ENCODE measurements around the gene ATRN.

The ATRN gene

DNA sequence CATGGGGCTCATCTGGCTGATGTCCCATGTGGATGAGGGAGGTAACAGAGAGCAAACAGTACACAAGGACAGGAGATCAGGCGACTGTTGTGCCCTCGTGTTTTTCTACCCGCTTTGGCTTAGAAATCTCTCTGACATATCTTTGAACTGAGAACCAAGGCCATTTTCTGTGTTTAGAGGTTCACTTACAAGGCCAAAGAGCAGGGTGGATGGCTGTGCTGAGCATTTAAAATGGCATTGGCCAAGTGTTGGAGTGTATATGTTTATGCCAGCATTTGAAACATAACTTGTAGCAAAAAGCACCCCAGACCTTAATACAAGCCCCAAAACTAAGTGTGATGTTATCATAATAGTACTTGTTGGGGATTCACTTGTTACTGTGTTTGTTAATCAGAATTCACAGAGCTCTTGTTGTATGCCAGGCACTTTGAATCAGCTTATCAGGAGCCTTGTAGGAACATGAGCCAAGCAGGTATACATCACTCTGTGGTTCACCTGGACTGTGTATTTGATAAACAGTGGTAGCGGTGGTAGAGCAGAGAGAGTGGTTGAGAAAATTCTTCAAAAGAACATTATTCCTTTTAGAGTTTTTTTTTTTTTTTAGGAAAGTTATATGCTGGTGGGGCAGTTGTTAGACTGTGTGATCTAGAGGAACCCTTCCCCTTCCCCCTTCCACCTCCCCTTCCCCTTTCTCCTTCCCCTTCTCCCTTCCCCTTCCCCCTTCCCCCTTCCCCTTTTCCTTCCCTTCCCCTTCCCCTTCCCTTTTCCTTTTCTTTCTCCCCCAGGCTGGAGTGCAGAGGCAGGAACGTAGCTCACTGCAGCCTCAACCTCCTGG lies 71.3 kb downstream of the ATRN start:
- no peak overlapping the region for H3K27ac ChIP-seq (ENCODE audit: low read depth in 2 of 2, low read length in 2 of 2)
- peaks cover under 1 to 5% of the 10 kb centered on the region in 2 donors for H3K36me3 ChIP-seq (ENCODE audit: control insufficient read depth in 2 of 2, insufficient read depth in 2 of 2, low read length in 2 of 2)
- no peaks in the 10 kb centered on the region for H3K9me3 ChIP-seq (ENCODE audit: control insufficient read depth in 2 of 2, low read length in 2 of 2)
- no peak overlapping the region for H3K4me3 ChIP-seq (ENCODE audit: low read length in 2 of 2)
- no peak overlapping the region for H3K9ac ChIP-seq (ENCODE audit: low read depth in 1 of 2, low read length in 2 of 2)
- H3K4me1 ChIP-seq (ENCODE audit: control insufficient read depth in 2 of 2, insufficient read depth in 2 of 2, low read length in 2 of 2), result no peaks in the 10 kb centered on the region
- H3K27me3 ChIP-seq (ENCODE audit: control insufficient read depth in 2 of 2, insufficient read depth in 2 of 2, low read length in 2 of 2), result no peaks in the 10 kb centered on the region

DNA sequence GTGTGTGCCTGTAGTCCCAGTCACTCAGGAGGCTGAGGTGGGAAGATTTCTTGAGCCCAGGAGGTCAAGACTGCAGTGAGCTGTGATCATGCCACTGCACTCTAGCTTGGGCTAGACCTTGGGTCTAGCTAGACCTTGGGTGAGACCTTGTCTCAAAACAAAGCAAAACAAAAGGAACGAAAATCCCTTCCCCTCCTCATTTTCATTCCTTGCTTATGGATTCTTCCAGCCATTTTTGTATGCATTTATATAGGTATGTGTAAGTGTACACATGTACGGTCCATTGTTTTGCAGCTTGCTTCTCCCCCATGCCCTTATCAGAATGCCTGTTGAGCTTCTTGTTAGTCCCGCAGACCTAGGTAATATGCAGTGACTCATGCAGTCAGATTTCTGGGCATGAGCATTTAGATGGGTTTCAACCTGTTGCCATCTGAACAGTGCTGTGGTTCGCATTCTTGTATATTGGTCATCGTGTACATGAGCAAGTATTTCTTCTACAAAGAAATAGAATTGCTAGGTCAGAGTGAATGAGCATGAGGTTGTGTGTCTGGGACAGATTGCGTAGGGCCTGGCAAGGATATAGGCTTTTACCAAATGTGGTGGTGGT lies 73.2 kb downstream of the ATRN start:
- Histone ChIP-seq H3K9ac (ENCODE audit: low read depth in 1 of 2, low read length in 2 of 2) (no peak overlapping the region), H3K4me1 (ENCODE audit: control insufficient read depth in 2 of 2, insufficient read depth in 2 of 2, low read length in 2 of 2) (no peaks in the 10 kb centered on the region), H3K27me3 (ENCODE audit: control insufficient read depth in 2 of 2, insufficient read depth in 2 of 2, low read length in 2 of 2) (no peaks in the 10 kb centered on the region), H3K9me3 (ENCODE audit: control insufficient read depth in 2 of 2, low read length in 2 of 2) (no peaks in the 10 kb centered on the region), H3K36me3 (ENCODE audit: control insufficient read depth in 2 of 2, insufficient read depth in 2 of 2, low read length in 2 of 2) (peaks cover 5 to 7% of the 10 kb centered on the region in 2 donors), H3K4me3 (ENCODE audit: low read length in 2 of 2) (no peak overlapping the region), H3K27ac (ENCODE audit: low read depth in 2 of 2, low read length in 2 of 2) (no peak overlapping the region)

DNA sequence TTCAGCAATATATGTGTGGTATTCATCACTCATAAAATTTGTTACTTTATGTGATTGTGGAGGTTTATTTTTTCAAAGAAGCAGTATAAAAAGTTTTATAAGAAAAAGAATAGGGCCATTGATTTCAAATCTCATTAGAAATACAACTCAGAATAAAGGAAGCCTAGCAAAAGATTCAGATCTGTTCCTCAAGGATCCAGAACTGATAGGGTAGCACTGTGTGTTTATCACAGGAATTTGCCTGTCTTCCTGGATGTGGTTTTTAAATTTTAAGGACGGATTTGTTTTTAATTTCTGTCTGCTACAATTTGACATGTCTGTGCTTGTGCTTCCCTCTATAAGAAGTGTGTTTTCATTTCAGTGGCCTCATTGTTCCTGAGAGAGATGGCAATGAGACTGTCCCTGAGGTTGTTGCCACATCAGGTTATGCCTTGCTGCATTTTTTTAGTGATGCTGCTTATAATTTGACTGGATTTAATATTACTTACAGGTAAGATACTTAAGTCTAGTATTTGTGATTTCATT lies 74.6 kb downstream of the ATRN start:
- H3K9me3 ChIP-seq (ENCODE audit: control insufficient read depth in 2 of 2, low read length in 2 of 2), result no peaks in the 10 kb centered on the region
- no peak overlapping the region for H3K4me3 ChIP-seq (ENCODE audit: low read length in 2 of 2)
- no peaks in the 10 kb centered on the region for H3K27me3 ChIP-seq (ENCODE audit: control insufficient read depth in 2 of 2, insufficient read depth in 2 of 2, low read length in 2 of 2)
- no peak overlapping the region for H3K27ac ChIP-seq (ENCODE audit: low read depth in 2 of 2, low read length in 2 of 2)
- peaks cover 5 to 11% of the 10 kb centered on the region in 2 donors for H3K36me3 ChIP-seq (ENCODE audit: control insufficient read depth in 2 of 2, insufficient read depth in 2 of 2, low read length in 2 of 2)
- no peaks in the 10 kb centered on the region for H3K4me1 ChIP-seq (ENCODE audit: control insufficient read depth in 2 of 2, insufficient read depth in 2 of 2, low read length in 2 of 2)
- H3K9ac ChIP-seq (ENCODE audit: low read depth in 1 of 2, low read length in 2 of 2), result no peak overlapping the region

DNA sequence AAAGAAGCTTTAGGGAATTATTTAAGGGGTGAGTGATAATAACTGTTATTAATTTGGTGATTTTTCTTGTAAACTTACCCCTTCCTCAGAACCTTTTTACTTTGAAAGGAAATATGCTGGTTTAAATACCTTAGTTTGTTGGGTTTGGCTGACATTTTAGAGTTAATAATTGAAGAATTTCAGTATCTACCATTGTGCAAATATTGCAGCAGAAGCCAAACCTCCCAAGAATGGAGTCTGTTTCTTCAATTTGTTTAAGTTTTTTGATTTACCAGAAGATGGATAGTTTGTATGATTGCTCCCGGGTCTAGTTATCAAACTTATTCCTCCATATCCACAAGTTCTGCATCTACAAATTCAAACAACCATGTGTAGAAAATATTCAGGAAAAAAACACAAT lies 77.1 kb downstream of the ATRN start:
- no peaks in the 10 kb centered on the region for H3K4me1 ChIP-seq (ENCODE audit: control insufficient read depth in 2 of 2, insufficient read depth in 2 of 2, low read length in 2 of 2)
- peaks cover 5 to 18% of the 10 kb centered on the region in 2 donors for H3K36me3 ChIP-seq (ENCODE audit: control insufficient read depth in 2 of 2, insufficient read depth in 2 of 2, low read length in 2 of 2)
- H3K4me3 ChIP-seq (ENCODE audit: low read length in 2 of 2), result no peak overlapping the region
- H3K9me3 ChIP-seq (ENCODE audit: control insufficient read depth in 2 of 2, low read length in 2 of 2), result no peaks in the 10 kb centered on the region
- no peak overlapping the region for H3K27ac ChIP-seq (ENCODE audit: low read depth in 2 of 2, low read length in 2 of 2)
- H3K9ac ChIP-seq (ENCODE audit: low read depth in 1 of 2, low read length in 2 of 2), result no peak overlapping the region
- H3K27me3 ChIP-seq (ENCODE audit: control insufficient read depth in 2 of 2, insufficient read depth in 2 of 2, low read length in 2 of 2), result no peaks in the 10 kb centered on the region

DNA sequence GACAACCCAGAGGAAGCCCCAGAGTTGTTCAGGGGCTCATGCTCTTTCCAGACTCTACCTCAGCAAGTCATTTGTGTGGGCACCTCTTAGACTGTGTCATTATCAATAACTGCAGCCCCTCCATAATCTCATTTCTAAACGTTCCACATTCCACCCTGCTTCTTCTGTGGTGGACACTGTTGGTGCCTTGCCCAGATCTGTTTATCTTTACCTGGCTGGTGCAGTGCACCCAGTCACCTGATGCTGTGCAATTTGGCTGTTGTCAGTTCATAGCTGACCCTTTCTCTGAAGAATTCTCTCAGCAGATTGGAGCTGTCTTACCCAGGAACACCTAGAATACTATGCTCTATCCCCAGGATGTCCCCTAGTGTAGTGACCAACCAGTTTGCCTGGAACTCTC lies 80.0 kb downstream of the ATRN start:
- peaks cover 5 to 17% of the 10 kb centered on the region in 2 donors for H3K36me3 ChIP-seq (ENCODE audit: control insufficient read depth in 2 of 2, insufficient read depth in 2 of 2, low read length in 2 of 2)
- H3K4me1 ChIP-seq (ENCODE audit: control insufficient read depth in 2 of 2, insufficient read depth in 2 of 2, low read length in 2 of 2), result no peaks in the 10 kb centered on the region
- no peak overlapping the region for H3K4me3 ChIP-seq (ENCODE audit: low read length in 2 of 2)
- H3K27ac ChIP-seq (ENCODE audit: low read depth in 2 of 2, low read length in 2 of 2), result no peak overlapping the region
- no peaks in the 10 kb centered on the region for H3K9me3 ChIP-seq (ENCODE audit: control insufficient read depth in 2 of 2, low read length in 2 of 2)
- H3K27me3 ChIP-seq (ENCODE audit: control insufficient read depth in 2 of 2, insufficient read depth in 2 of 2, low read length in 2 of 2), result no peaks in the 10 kb centered on the region
- no peak overlapping the region for H3K9ac ChIP-seq (ENCODE audit: low read depth in 1 of 2, low read length in 2 of 2)

DNA sequence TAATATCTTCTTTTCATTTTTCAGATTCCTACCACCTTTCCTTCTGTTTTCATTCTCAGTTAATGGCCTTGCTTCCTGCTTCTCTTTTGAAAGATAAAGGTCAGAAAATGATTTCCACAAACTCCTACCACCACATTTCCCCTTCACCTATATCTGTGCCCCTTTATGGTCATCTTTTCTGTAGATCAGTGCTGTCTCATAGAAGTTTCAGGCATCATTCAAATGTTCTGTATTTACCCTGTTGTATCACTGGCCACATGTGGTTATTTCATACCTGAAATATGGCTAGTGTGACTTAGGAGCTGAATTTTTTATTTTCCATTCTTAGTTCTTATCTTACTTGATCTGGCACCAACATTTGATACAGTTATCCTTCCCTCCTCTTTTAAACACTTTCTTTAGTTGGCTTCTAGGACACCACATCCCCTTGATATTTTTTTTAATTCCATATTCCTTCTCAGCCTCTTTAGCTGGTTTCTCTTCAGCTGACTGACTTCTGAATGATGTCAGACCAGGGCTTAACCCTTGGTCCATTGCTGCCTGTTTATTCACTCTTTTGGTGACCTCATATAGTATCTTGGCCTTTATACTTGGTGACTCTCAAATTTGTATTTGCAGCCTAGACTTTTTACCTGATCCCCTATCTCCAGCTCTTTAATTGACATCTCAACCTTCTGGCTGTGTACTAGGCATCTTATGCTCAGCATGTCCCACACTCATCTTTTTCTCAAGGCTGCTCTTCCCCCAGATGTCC lies 81.0 kb downstream of the ATRN start:
- Histone ChIP-seq H3K27ac (ENCODE audit: low read depth in 2 of 2, low read length in 2 of 2) (no peak overlapping the region), H3K27me3 (ENCODE audit: control insufficient read depth in 2 of 2, insufficient read depth in 2 of 2, low read length in 2 of 2) (no peaks in the 10 kb centered on the region), H3K4me3 (ENCODE audit: low read length in 2 of 2) (no peak overlapping the region), H3K36me3 (ENCODE audit: control insufficient read depth in 2 of 2, insufficient read depth in 2 of 2, low read length in 2 of 2) (peaks cover 5 to 17% of the 10 kb centered on the region in 2 donors), H3K9me3 (ENCODE audit: control insufficient read depth in 2 of 2, low read length in 2 of 2) (no peaks in the 10 kb centered on the region), H3K4me1 (ENCODE audit: control insufficient read depth in 2 of 2, insufficient read depth in 2 of 2, low read length in 2 of 2) (no peaks in the 10 kb centered on the region), H3K9ac (ENCODE audit: low read depth in 1 of 2, low read length in 2 of 2) (no peak overlapping the region)

DNA sequence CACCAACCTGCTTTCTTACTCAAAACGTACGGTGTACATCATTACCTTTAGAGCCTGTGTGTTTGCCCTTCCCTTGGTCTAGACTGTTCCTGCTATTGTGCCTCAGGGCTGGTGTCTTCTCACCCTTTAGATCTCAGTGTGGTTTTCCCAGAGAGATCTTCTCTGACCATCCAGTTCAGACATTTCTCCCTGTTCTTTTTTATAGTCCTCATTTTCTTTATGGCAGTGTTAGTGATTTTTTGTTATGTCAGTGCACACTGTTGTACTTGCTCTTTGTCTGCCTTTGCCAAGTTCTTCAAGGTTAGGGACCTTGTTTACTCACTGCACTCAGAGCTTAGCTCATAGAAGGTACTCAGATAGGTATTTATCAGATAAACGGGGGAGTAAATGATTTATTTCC lies 82.8 kb downstream of the ATRN start:
- no peak overlapping the region for H3K9ac ChIP-seq (ENCODE audit: low read depth in 1 of 2, low read length in 2 of 2)
- no peak overlapping the region for H3K4me3 ChIP-seq (ENCODE audit: low read length in 2 of 2)
- no peaks in the 10 kb centered on the region for H3K27me3 ChIP-seq (ENCODE audit: control insufficient read depth in 2 of 2, insufficient read depth in 2 of 2, low read length in 2 of 2)
- no peak overlapping the region for H3K27ac ChIP-seq (ENCODE audit: low read depth in 2 of 2, low read length in 2 of 2)
- H3K9me3 ChIP-seq (ENCODE audit: control insufficient read depth in 2 of 2, low read length in 2 of 2), result no peaks in the 10 kb centered on the region
- peaks cover 0 to 13% of the 10 kb centered on the region in 2 donors for H3K36me3 ChIP-seq (ENCODE audit: control insufficient read depth in 2 of 2, insufficient read depth in 2 of 2, low read length in 2 of 2)
- no peaks in the 10 kb centered on the region for H3K4me1 ChIP-seq (ENCODE audit: control insufficient read depth in 2 of 2, insufficient read depth in 2 of 2, low read length in 2 of 2)

DNA sequence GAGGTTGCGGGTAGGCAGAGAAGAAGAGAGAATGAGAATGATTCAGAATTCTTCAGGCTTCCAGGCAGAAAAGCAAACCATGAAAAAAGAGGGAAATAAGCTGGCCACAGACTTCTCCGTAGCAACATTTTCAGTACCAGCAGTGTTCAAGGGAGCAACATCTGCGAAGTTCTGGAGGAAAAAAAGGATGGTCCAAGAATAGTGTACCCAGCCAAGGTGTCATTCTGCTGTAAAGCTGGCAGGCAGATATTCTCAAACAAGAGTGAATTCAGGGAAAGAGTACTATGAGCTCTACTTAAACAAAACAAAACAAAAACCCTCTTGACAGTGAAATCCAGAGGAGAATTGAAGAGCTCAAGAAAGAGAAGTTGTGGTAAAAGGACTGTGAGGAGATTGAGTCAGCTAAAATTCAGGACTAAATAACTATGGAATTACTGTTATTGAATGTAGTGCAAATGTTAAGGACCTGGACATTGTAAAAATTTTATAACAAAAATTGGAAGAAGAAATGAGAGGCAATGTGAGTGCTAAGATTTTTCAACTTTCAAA lies 86.5 kb downstream of the ATRN start:
- Histone ChIP-seq H3K9ac (ENCODE audit: low read depth in 1 of 2, low read length in 2 of 2) (no peak overlapping the region), H3K9me3 (ENCODE audit: control insufficient read depth in 2 of 2, low read length in 2 of 2) (no peaks in the 10 kb centered on the region), H3K4me3 (ENCODE audit: low read length in 2 of 2) (no peak overlapping the region), H3K4me1 (ENCODE audit: control insufficient read depth in 2 of 2, insufficient read depth in 2 of 2, low read length in 2 of 2) (peaks cover 0 to 2% of the 10 kb centered on the region in 2 donors), H3K27ac (ENCODE audit: low read depth in 2 of 2, low read length in 2 of 2) (no peak overlapping the region), H3K27me3 (ENCODE audit: control insufficient read depth in 2 of 2, insufficient read depth in 2 of 2, low read length in 2 of 2) (no peaks in the 10 kb centered on the region), H3K36me3 (ENCODE audit: control insufficient read depth in 2 of 2, insufficient read depth in 2 of 2, low read length in 2 of 2) (peaks cover 0 to 5% of the 10 kb centered on the region in 2 donors)

DNA sequence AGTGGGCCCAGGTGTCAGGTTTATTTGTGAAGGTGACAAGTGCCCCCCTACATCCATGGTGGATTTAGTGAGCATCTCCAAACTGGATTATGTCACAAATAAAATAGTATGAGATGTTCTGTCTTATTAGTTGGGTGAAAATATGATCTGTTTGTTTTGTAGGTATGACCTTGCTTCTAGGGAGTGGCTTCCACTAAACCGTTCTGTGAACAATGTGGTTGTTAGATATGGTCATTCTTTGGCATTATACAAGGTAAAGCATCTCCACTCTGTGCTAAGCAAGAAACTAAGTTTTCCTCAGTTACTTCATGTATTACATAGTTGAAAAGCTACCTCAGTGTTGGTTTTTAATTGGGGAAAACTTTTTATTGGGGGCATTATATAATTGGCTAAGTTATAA lies 88.4 kb downstream of the ATRN start:
- H3K4me1 ChIP-seq (ENCODE audit: control insufficient read depth in 2 of 2, insufficient read depth in 2 of 2, low read length in 2 of 2), result peaks cover 0 to 2% of the 10 kb centered on the region in 2 donors
- no peaks in the 10 kb centered on the region for H3K27me3 ChIP-seq (ENCODE audit: control insufficient read depth in 2 of 2, insufficient read depth in 2 of 2, low read length in 2 of 2)
- peaks cover 3 to 5% of the 10 kb centered on the region in 2 donors for H3K36me3 ChIP-seq (ENCODE audit: control insufficient read depth in 2 of 2, insufficient read depth in 2 of 2, low read length in 2 of 2)
- no peak overlapping the region for H3K4me3 ChIP-seq (ENCODE audit: low read length in 2 of 2)
- H3K27ac ChIP-seq (ENCODE audit: low read depth in 2 of 2, low read length in 2 of 2), result no peak overlapping the region
- H3K9me3 ChIP-seq (ENCODE audit: control insufficient read depth in 2 of 2, low read length in 2 of 2), result no peaks in the 10 kb centered on the region
- no peak overlapping the region for H3K9ac ChIP-seq (ENCODE audit: low read depth in 1 of 2, low read length in 2 of 2)
